ENCODE data around the gene PRMT7. TPM values are rescaled to one million over a fixed set of nuclear protein-coding genes. Genes with fewer than 3 reads are reported as not detected.

Gene PRMT7
- total RNA-seq, 1 experiment from 2014 or later = 33.1 TPM

- Histone ChIP-seq H3K4me3 (ENCODE audit: low read depth in 2 of 2, low read length in 2 of 2) (no peak overlapping the region), H3K27me3 (ENCODE audit: control insufficient read depth, insufficient read depth, low read length) (no peaks in the 10 kb centered on the region), H3K9me3 (ENCODE audit: control insufficient read depth, insufficient read depth, low read depth, low read length) (no peaks in the 10 kb centered on the region), H3K36me3 (ENCODE audit: control insufficient read depth, insufficient read depth, low read length) (no peaks in the 10 kb centered on the region; the same call in 1 of the 2 replicates), H3K27ac (ENCODE audit: low read length) (no peak overlapping the region), H3K4me1 (ENCODE audit: control insufficient read depth, insufficient read depth, low read length) (no peaks in the 10 kb centered on the region)
- no peak for ATAC-seq
- intact Hi-C loops (cut with micrococcal nuclease; ENCODE audit: unreplicated experiment) = no loop called here
- no TSS peak for BruUV-seq (replicated peaks)
- CTCF ChIA-PET = no interaction called here
- no peak for DNase-seq (ENCODE audit: low read depth, low spot score)
- POLR2A ChIA-PET = interaction anchor here (0.6 kb wide), 1 partner anchor 10 kb away, joined by 3 read pairs; no protein-coding TSS in a partner anchor
- TF ChIP-seq CTCF (IDR thresholded peaks at IDR 0.05) (no peak), TCF7L2 (IDR thresholded peaks at IDR 0.05; ENCODE audit: low read depth, low read length) (no peak), POLR2AphosphoS5 (IDR thresholded peaks at IDR 0.05; ENCODE audit: low read depth, low read length) (no peak), REST (IDR thresholded peaks at IDR 0.05; ENCODE audit: insufficient read depth in 1 of 2, low read depth in 2 of 2, low read length in 1 of 2) (no peak), SIN3A (IDR thresholded peaks at IDR 0.05; ENCODE audit: borderline replicate concordance, insufficient read depth, low read depth, low read length) (no peak)
- in situ Hi-C loops (cut with HindIII; ENCODE audit: low pct_unique_long_range_greater_than_20kb, low sequenced_read_pairs) = no loop called here
These were observed 21.0 kb upstream of the PRMT7 start for GRCh38 chr16:68289621-68290329.

GRCh38 chr16:68290450-68290849 lies 20.4 kb upstream of the PRMT7 start:
- no peak overlapping the region for H3K27ac ChIP-seq (ENCODE audit: low read length)
- in situ Hi-C loops (cut with HindIII; ENCODE audit: low pct_unique_long_range_greater_than_20kb, low sequenced_read_pairs) = no loop called here
- no peaks in the 10 kb centered on the region; the same call in 1 of the 2 replicates for H3K36me3 ChIP-seq (ENCODE audit: control insufficient read depth, insufficient read depth, low read length)
- H3K4me3 ChIP-seq (ENCODE audit: low read depth in 2 of 2, low read length in 2 of 2) = no peak overlapping the region
- intact Hi-C loops (cut with micrococcal nuclease; ENCODE audit: unreplicated experiment) = no loop called here
- H3K9me3 ChIP-seq (ENCODE audit: control insufficient read depth, insufficient read depth, low read depth, low read length) = no peaks in the 10 kb centered on the region
- no peaks in the 10 kb centered on the region for H3K27me3 ChIP-seq (ENCODE audit: control insufficient read depth, insufficient read depth, low read length)
- H3K4me1 ChIP-seq (ENCODE audit: control insufficient read depth, insufficient read depth, low read length) = no peaks in the 10 kb centered on the region
- CTCF ChIA-PET = no interaction called here
- TF ChIP-seq POLR2AphosphoS5 (IDR thresholded peaks at IDR 0.05; ENCODE audit: low read depth, low read length) (no peak), REST (IDR thresholded peaks at IDR 0.05; ENCODE audit: insufficient read depth in 1 of 2, low read depth in 2 of 2, low read length in 1 of 2) (no peak), SIN3A (IDR thresholded peaks at IDR 0.05; ENCODE audit: borderline replicate concordance, insufficient read depth, low read depth, low read length) (no peak), CTCF (IDR thresholded peaks at IDR 0.05) (no peak), TCF7L2 (IDR thresholded peaks at IDR 0.05; ENCODE audit: low read depth, low read length) (no peak)
- ATAC-seq (no peak), DNase-seq (ENCODE audit: low read depth, low spot score) (no peak)
- no TSS peak for BruUV-seq (replicated peaks)
- POLR2A ChIA-PET = no interaction called here

Measured in Panc1 (cell line).